NCI-H69 (cell line): ENCODE data around the gene COQ4.
"Not testable (repeated sequence)": the region's sequence is repeated elsewhere in the genome, so short reads cannot be mapped to it uniquely, and the experiment has no call there.

Experiments
- DNase-seq: peaks from one replicate; lab custom pipeline; 2025; lab: John Stamatoyannopoulos, UW

Gene COQ4

DNA sequence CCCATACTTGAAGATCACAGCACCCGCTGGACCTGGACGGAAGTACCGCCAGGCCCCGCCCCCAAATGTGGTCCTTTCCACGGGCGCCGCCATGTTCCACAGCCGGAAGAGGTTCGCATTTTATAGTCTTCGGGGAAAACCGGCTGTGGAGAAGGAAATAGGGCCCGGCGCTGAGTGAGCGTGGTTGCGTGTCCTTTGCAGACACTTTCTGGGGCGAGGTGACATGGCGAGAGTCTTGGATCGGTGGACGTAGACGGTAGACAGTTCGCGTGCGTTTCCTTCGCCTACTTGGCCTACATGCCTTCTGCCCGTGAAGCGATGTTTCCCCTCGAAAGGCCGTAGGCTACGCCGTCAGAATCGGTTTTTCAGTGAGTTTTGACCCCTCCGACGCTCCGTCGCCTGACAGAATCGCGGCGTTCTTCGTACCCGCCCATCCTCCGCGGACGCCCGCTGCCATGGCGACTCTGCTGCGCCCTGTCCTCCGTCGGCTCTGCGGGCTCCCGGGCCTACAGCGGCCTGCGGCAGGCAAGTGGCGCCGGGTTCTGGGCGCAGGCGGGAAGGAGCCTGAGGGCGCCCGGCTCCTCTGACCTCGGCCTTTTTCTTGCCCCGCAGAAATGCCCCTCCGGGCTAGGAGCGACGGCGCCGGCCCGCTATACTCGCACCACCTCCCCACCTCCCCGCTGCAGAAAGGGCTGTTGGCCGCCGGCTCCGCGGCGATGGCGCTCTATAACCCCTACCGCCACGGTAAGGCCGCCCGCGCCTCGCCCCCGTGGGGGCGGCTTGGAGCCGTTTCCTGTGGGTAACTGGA is at the start of gene COQ4, which contains the start of gene TRUB2:
Gene COQ4, plus strand, starts transcription at position 436 of the 808 bp plus-strand sequence. Its CDS starts 20 bp downstream, at position 456.
Gene TRUB2, minus strand, starts transcription at position 44 of the 808 bp plus-strand sequence. Its CDS starts 39 bp downstream, at position 5.
- peak; percentile 98 for DNase-seq

DNA sequence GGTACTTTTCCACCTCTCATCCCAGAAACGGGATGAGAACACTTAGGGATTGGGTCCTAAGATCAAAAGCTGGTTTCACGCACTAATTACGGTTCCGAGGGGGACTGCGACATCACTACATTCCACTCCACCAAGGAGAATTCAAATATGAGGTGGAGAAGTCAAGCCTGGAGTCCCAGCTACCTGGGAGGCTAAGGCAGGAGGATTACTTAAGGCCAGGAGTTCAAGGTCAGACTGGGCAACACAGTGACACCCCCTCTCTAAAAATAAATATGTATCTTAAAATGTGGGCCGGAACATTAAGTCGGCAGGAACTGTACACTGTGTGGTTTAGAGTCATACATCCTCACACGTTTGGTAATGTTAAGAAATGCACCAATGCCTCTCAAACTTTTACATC is 48.4 kb upstream of the COQ4 start:
- DNase-seq, result no peak

DNA sequence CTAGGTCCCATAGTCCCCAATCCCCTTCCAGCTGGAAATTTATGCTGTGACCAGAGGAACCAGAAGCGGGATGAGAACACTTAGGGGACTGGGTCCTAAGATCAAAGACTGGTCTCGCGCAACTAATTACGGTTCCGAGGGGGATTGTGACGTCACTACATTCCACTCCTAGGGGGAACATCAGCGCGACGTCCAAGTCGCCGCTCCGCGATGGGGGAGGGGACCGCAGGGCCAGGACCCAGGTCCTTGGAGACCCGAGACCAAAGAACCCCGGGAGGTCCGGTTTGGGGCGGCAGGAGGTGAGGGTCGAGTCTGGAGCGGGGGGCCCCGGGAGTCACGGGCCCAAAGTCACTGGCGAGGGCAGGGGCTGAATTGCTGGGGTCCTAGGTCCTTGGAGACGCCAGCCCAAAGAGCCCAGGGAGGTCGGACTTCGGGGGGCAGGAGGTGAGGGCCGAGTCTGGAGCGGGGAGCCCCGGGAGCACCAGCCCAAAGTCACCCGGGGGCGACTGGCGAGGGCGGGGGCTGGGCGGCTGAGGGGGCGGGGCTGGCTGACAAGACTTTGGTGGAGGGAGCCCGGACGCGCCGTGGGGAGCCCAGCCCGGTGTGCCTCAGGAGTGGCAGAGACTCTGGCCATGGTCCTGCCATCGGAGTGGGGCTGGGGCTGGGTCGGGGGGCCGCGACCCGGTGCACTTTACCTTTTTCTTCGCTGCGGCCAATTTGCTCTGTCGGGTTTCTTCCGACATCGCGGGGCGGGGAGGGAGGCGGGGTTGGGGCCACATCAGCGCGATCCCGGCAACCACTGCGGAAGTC is 47.2 kb upstream of the COQ4 start, which contains the start of gene GOLGA2:
Gene GOLGA2, minus strand, starts transcription at position 810 of the 810 bp plus-strand sequence. Its CDS starts 31 bp downstream, at position 779.
- peak; percentile 52 for DNase-seq

DNA sequence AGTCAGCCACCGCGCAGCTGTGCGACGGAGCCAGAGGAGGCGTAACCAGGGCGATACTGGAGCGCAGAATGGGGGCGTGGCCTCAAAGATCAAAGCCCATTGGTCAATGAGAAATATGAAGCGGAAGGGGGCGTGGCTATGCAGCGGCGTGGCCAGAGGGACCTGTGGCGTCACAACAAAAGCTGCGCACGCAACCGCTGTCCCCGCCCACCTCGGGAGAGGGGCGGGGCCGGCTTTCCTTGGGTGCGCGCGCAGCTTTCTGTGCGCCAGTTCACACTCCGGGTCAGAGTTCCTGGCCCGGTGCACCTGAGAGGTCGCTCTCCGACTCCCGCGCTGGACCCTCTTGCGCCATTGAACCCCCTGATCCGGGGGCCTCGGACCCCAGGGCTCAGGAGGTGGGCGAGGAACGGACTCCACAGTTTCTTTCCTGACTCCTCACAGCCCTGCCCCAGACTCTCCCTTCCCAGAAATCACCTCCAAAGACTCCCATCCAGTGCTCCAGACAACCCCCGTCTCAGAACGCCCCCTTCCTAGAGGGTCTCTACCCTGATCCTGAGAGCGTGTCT is 46.5 kb upstream of the COQ4 start, which contains the start of gene SWI5:
Gene SWI5, plus strand, starts transcription at position 269 of the 566 bp plus-strand sequence.
- peak; percentile 99 for DNase-seq

DNA sequence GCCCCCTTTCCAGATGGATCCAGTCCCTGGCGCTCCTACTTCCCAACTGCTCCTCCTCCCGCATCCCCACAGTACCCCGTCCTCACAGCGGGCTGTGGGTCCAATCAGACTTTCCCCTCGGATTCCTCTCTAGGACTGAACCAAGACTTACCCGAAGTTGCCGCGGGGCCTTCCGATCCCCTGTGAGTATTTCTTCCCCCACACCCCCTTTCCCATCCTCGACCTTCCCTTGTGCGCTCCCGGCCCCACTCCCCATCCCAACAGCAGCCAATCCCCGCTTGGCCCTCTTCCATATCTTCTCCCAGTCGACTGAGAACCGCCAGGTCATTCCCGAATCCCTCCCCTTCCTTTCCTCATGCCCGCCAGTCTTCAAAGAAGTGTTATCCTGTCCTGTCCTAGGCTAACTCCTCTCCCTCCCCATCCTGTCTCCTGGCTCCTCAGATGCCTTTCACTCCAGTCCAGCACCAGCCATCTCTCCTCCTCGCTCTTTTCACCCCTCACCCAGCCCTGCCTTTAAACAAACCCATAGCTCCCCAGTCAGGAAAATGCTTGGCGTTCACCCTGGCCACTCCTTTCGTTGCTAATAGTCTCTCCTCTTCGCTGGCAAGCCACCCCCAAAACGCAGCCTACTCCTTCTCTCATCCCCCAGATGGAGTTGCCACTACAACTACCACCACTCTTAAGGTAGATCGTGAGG is 45.9 kb upstream of the COQ4 start:
- DNase-seq, result peak; percentile 58

DNA sequence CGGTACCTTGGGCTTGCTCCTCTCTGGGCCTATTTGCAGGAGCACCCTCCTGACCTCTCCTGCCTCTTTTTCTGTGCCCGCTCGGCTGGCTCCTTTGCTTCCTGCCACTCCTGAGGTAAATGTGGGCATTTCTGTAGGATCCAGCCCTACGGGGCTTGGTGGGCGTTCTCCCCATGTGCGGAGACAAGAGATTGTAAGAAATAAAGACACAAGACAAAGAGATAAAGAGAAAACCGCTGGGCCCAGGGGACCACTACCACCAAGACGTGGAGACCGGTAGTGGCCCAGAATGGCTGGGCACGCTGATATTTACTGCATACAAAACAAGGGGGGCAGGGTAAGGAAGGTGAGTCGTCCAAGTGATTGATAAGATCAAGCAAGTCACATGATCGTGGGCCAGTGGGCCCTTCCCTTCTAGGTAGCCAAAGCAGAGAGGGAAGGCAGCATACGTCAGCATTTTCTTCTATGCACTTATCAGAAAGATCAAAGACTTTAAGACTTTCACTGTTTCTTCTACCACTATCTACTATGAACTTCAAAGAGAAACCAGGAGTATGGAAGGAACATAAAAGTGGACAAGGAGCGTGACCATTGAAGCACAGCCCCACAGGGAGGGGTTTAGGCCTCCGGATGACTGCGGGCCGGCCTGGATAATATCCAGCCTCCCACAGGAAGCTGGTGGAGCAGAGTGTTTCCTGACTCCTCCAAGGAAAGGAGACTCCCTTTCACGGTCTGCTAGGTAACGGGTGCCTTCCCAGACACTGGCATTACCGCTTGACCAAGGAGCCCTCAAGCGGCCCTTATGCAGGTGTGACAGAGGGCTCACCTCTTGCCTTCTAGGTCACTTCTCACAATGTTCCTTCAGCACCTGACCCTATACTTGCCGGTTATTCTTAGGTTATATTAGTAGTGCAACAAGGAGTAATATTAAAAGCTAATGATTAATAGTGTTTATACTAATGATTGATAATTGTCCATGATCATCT is 43.3 kb upstream of the COQ4 start:
- DNase-seq, result not testable (repeated sequence)

DNA sequence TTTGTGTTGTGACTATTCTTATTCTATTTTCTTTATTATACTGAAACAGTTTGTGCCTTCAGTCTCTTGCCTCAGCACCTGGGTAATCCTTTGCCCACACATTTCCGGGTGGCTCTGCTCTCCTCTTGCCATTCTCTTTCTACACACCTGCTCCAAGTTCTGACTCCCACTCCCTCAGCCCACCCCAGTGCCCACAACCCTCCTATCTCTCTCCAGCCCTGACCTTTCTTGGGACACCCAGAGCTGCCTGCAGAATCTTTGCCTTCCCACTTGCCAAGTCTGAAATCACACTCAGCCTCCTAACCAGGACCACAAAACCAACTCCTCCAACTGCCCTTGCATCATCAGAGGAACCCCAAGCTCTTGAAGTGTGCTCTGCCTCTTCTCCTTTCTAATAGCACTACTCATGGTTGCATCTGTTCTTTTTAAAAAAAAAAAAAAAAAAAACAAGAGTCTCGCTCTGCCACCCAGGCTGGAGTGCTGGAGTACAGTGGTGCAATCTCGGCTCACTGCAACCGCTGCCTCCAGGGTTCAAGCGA is 42.5 kb upstream of the COQ4 start:
- DNase-seq, result no peak

DNA sequence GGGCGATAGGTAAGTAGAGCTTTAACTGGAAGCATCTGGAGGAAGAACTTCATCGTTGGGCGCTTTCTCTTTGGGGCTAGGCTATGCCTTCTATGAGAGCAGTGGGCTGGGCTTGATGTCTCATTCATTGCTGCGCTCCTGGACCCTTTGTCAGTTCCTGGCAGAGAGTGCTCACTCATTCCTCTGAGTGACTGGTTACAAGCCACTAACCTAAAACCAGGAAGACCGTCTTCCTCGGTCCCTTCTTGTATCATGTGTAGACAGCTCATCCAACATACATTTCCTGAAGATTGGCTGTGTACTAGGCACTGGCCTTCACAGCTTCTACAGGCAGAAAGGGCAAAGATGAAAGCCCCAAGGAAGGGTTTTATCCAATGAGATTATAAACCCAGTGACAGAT is 40.1 kb upstream of the COQ4 start:
- DNase-seq, result no peak

DNA sequence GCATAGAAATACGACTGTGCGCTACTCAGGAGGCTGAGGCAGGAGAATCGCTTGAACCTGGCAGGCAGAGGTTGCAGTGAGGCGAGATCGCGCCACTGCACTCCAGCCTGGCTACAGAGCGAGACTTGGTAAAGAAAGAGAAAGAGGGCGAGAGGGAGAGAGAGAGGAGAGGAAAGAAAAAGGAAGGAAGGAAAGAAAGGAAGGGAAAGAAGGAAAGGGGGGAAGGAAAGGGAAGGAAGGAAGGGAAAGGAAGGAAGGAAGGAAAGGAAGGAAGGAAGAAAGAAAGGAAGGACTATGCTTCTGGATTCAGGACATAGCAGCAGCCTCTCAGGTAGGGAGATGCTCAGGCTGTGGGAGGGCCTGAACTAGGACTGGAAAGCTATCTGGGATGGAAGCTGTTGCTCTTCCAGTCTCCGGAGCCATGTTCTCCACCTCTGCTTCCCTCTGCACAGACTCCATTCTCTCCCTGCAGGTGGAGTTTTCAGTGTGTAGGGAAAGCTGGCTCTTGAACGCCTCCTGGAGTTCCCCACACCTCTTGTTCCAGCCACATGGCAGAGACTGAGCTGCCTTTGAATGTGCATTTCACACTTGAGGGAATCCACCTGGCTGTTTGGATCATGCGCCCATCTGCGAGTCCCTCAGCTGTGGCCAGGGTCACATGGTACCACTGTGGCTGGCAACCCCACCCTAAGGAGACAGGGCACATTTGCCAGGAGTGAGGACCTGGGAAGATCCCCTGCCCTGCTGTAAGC is 37.4 kb upstream of the COQ4 start:
- DNase-seq, result peak; percentile 19

DNA sequence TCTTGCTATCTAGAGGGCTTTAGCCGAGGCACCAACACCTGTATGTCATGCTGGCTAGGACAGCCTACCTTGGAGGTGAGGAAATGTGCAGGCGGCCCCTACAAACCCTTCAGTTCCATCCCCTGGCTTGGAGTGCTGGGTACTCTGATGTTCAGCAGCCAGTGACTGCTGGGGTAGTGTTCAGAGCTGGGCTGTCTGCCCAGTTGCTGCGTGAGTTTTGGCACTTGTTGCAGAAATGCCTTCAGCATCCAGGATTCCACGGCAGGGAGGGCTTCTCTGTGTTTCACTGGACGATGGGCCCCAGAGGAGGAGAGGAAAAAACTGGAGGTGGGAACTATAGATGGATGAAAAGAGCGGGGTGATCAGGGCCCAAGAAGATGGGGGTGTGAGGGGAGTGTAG is 36.2 kb upstream of the COQ4 start:
- DNase-seq, result no peak

DNA sequence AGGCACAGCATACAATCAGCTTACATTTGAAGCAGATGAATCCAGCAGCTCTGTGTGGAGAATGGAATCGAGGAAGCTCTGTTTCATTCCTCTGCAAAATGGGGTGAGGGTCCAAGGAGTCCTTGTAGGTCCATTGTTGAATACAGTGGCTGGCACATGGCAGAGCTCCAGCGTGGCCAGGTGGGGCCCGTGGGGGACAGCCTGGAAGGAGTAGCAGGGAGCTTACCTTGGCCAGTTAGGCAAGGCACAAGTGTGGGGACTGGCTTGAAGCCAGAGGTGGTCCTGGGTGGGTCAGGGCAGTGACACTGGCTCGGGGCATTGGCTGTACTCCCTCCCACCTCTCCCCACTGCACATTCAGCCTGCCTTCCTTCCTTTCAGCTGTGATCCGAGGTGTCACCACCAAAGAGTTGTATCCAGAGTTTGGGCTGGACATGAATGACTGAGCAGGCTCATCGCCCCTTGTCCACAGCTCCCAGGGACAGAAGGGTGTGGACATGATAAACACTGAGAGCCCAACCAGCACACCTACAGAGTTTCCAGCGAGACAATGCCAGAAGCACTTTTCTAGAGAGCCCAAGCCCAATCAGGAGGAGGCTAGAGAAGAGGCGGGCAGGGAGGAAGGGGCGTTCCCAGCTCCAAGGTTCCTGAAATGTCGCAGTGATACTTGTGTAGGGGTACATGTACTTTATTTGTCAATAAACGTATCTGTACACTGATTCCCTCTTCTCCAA is 34.2 kb upstream of the COQ4 start:
- DNase-seq, result no peak

DNA sequence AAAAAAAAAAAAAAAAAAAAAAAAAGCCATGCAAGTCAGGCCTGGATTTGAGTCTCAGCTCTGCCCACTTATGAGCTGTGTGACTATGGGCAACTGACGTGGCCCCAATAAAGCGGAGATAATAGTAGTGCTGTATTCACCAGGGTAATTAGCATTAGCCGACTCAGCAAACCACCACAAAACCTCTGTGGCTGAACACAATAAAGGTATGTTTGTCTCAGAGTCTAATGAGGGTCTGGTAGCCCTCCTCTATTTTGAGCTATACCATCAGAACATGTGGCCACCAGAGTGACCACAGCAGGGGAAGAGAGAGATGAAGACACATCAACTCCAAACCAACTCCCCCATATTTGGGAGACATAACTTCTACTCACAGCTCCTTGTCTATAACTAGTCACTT is 30.6 kb upstream of the COQ4 start:
- DNase-seq, result no peak

DNA sequence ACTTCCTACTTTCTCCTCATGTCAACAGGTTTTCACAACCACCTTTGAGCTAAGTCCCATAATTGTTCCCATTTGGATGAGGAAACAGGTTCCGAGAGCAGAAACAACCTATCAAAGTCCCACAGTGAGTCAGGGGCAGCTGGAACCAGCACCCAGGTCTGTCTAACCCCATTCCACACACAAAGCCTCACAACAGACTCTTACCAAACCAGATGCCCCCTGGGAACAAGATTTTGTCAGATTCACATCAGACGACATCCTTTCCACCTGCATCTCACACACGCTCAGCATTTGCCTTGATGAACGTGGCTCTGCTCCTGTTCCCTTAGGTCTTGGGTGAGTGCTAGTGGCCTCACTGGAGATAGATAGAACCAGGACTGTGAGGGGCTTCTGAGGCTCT is 29.5 kb upstream of the COQ4 start:
- no peak for DNase-seq

DNA sequence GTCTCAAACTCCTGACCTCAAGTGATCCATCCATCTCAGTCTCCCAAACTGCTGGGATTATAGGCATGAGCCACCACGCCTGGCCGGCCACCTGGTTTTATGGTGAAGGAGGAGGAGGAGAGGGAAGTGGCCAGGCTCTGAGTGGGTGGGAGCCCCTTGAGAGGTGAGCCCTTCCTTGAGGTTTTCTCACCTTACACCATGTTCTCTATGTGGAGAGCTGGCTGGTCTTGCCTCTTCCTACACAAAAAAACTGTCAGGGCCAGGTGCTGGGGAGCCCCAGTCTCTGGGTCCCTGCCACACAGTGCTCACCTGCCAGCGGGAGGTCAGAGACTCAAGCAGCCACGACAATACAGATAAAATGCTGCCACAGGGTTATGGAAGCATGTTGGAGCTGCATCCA is 28.5 kb upstream of the COQ4 start:
- no peak for DNase-seq

DNA sequence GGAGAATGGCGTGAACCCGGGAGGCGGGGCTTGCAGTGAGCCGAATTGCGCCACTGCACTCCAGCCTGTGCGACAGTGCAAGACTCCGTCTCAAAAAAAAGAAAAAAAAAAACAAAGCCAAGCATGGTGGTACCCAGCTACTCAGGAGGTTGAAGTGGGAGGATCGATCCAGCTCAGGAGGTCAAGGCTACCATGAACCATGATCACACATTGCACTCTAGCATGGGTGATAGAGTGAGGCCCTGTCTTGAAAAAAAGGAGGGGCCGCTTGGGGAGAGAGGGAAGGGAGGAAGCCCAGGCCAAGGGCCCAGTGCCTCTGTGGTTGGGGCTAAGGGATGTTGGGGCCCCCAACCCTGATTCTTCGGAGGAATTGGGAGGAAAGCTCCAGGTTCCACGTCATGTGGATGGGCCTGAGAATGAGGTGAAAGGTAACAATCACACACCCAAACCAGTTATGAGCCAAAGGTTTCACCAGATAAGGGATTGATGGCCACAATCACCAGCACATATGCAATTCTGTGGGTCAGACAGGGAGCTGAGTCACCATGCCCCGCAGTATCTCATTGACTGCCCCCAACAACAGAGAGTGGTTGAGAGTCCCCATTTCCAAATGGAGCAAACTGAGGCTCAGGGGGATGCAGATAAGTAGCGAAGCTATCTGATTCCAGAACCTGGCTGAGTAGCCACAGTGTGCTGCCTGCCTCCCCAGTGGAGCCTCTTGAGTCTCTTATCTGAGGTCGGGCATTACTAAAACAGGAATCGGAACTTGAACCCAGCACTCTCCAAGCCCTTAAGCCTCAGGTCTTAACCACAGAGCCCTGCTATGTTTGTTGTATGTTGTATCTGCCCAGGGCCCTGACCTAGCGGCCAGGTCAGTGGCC is 26.1 kb upstream of the COQ4 start:
- no peak for DNase-seq

DNA sequence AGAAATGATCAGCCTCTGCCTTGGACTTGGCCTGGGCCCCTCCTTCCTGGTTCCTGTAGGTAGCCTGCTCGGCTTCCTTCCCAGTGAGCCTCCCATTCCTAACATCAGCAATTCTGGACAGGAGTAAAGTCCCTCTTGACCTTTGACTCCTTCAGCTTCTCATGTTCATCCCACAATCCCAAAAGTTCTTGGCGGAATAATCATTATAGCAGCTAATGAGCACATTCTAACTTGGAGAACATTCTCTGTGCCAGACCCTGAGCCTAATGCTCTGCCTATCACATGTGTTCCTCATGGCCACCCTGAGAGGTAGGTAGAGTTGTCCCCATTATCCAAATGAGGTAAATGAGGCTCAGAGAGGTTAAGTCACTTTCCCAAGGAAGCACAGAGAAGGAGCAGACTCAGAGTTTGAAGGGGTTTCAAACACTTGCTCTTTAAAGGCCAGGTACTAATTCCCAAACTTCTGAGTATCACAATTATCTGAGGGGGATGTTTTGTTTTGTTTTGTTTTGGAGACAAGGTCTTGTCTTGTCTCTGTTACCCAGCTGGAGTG is 25.3 kb upstream of the COQ4 start:
- no peak for DNase-seq
